Ishikawa (cell line): ENCODE measurements around the gene NCK2.

Experiments
- CEBPB ChIP-seq: IDR thresholded peaks from 2 replicates; pipeline ENCODE4 v1.6.1; 2012
- CREB1 ChIP-seq: IDR thresholded peaks from 2 replicates; pipeline ENCODE4 v1.6.1; 2012; ENCODE audit warnings: low read depth
- EGR1 ChIP-seq: IDR thresholded peaks from 2 replicates; pipeline ENCODE4 v1.6.1; 2012
- EP300 ChIP-seq: IDR thresholded peaks from 2 replicates; pipeline ENCODE4 v1.6.1; 2012; ENCODE audit warnings: borderline replicate concordance
- FOXM1 ChIP-seq: IDR thresholded peaks from 2 replicates; pipeline ENCODE4 v1.6.1; 2012; ENCODE audit warnings: low read depth, borderline replicate concordance
- MAX ChIP-seq: IDR thresholded peaks from 2 replicates; pipeline ENCODE4 v1.6.1; 2012
- NFIC ChIP-seq: IDR thresholded peaks from 2 replicates; pipeline ENCODE4 v1.6.1; 2012
- RAD21 ChIP-seq: IDR thresholded peaks from 2 replicates; pipeline ENCODE4 v1.6.1; 2012; ENCODE audit warnings: low read depth
- REST ChIP-seq: IDR thresholded peaks from 2 replicates; pipeline ENCODE4 v1.6.1; 2012; ENCODE audit warnings: low read depth, mild to moderate bottlenecking
- TAF1 ChIP-seq: IDR thresholded peaks from 2 replicates; pipeline ENCODE4 v1.6.1; 2012; ENCODE audit warnings: low read depth, mild to moderate bottlenecking
- TCF12 ChIP-seq: IDR thresholded peaks from 2 replicates; pipeline ENCODE4 v1.6.1; 2012; ENCODE audit warnings: low read depth
- TEAD4 ChIP-seq: IDR thresholded peaks from 2 replicates; pipeline ENCODE4 v1.6.1; 2012
- USF1 ChIP-seq: IDR thresholded peaks from 2 replicates; pipeline ENCODE4 v1.6.1; 2012
- YY1 ChIP-seq: IDR thresholded peaks from 2 replicates; pipeline ENCODE4 v1.6.1; 2012; ENCODE audit warnings: low read depth
- ZBTB7A ChIP-seq: IDR thresholded peaks from 2 replicates; pipeline ENCODE4 v1.6.1; 2012; ENCODE audit warnings: low read depth

The NCK2 gene

GRCh38 chr2:105881286-105882136 is 136.8 kb downstream of the NCK2 start:
- TF ChIP-seq TAF1 (no peak), NFIC (no peak), FOXM1 (no peak), EGR1 (no peak), USF1 (no peak), MAX (no peak), REST (no peak), ZBTB7A (no peak), YY1 (no peak), RAD21 (no peak), TCF12 (no peak)

- no peak for TF ChIP-seq RAD21
- TF ChIP-seq NFIC, result no peak
- no peak for TF ChIP-seq MAX
- no peak for TF ChIP-seq TAF1
- TF ChIP-seq YY1, result no peak
- no peak for TF ChIP-seq EP300
- TF ChIP-seq CEBPB, result no peak
Measured at GRCh38 chr2:105882341-105882740, 137.6 kb downstream of the NCK2 start.

- TF ChIP-seq YY1 (no peak), EGR1 (no peak), CREB1 (no peak), MAX (no peak), CEBPB (no peak), TCF12 (no peak), ZBTB7A (no peak), USF1 (no peak), EP300 (no peak), NFIC (no peak), RAD21 (no peak)
Measured at GRCh38 chr2:105882920-105883435, 138.3 kb downstream of the NCK2 start.

- TF ChIP-seq RAD21, result no peak
- TF ChIP-seq CREB1, result no peak
- TF ChIP-seq TEAD4, result no peak
- TF ChIP-seq MAX, result no peak
- TF ChIP-seq USF1, result no peak
- TF ChIP-seq YY1, result no peak
- no peak for TF ChIP-seq FOXM1
- TF ChIP-seq TAF1, result no peak
- TF ChIP-seq REST, result no peak
Measured at GRCh38 chr2:105883911-105884694, 139.4 kb downstream of the NCK2 start.
